Loucy (cell line): ENCODE data around the gene SNX13.

Experiments
- H2AFZ ChIP-seq: fragments of 200-600 bp; sonication (generic); 2 replicates; pipeline ENCODE4 v1.6.0; 2016; ENCODE audit warnings: antibody characterized with exemption, mild to moderate bottlenecking, low read length, moderate library complexity
- H3F3A ChIP-seq: fragments of 200-600 bp; 2 replicates; pipeline ENCODE4 v1.6.0; 2016; ENCODE audit warnings: antibody characterized with exemption, low read depth, mild to moderate bottlenecking
- H3K27me3 ChIP-seq: fragments of 200-600 bp; sonication (generic); 2 replicates; pipeline ENCODE4 v1.6.1; 2014; ENCODE audit warnings: low read length, mild to moderate bottlenecking; ENCODE audit not compliant: insufficient read depth, poor library complexity, severe bottlenecking
- H3K36me3 ChIP-seq: fragments of 200-600 bp; sonication (generic); 2 replicates; pipeline ENCODE4 v1.6.1; 2016; ENCODE audit warnings: low read length; ENCODE audit not compliant: insufficient read depth
- H3K4me1 ChIP-seq: fragments of 200-600 bp; sonication (generic); 2 replicates; pipeline ENCODE4 v1.5.1; 2014; ENCODE audit warnings: low read length, mild to moderate bottlenecking; ENCODE audit not compliant: insufficient read depth, poor library complexity, severe bottlenecking
- H3K4me2 ChIP-seq: fragments of 200-600 bp; sonication (generic); 2 replicates; pipeline ENCODE4 v1.6.0; 2014; ENCODE audit warnings: antibody characterized with exemption, low read length, low read depth, mild to moderate bottlenecking; ENCODE audit not compliant: poor library complexity, severe bottlenecking
- H3K4me3 ChIP-seq: fragments of 200-600 bp; sonication (generic); 2 replicates; pipeline ENCODE4 v1.5.1; 2014; ENCODE audit warnings: low read length, mild to moderate bottlenecking, mixed read lengths; ENCODE audit not compliant: poor library complexity, severe bottlenecking
- H3K79me2 ChIP-seq: fragments of 200-600 bp; sonication (generic); 2 replicates; pipeline ENCODE4 v1.6.1; 2014; ENCODE audit warnings: low read length; ENCODE audit not compliant: insufficient read depth
- H3K9ac ChIP-seq: fragments of 200-600 bp; sonication (generic); 2 replicates; pipeline ENCODE4 v1.6.0; 2014; ENCODE audit warnings: mild to moderate bottlenecking, low read depth, low read length, moderate library complexity; ENCODE audit not compliant: poor library complexity, severe bottlenecking
- H3K9me2 ChIP-seq: fragments of 200-600 bp; sonication (generic); replicated peaks from 2 replicates; pipeline ENCODE4 v1.6.1; 2016; ENCODE audit warnings: low read depth, low read length, mixed read lengths
- H3K9me3 ChIP-seq: fragments of 200-600 bp; sonication (generic); 2 replicates; pipeline ENCODE4 v1.6.1; 2014; ENCODE audit warnings: mild to moderate bottlenecking, antibody characterized with exemption, low read length, low read depth; ENCODE audit not compliant: insufficient read depth
- H4K20me1 ChIP-seq: fragments of 200-600 bp; sonication (generic); 2 replicates; pipeline ENCODE4 v1.6.0; 2014; ENCODE audit warnings: antibody characterized with exemption, low read length, mild to moderate bottlenecking; ENCODE audit not compliant: insufficient read depth, poor library complexity, severe bottlenecking
- EZH2phosphoT487 ChIP-seq: fragments of 200-600 bp; IDR thresholded peaks from 2 replicates; pipeline ENCODE4 v1.6.1; 2018; ENCODE audit warnings: antibody characterized with exemption, mild to moderate bottlenecking, moderate library complexity, borderline replicate concordance
- TF ChIP-seq, protein P1 (sequence below): fragments of 200-600 bp; sonication (generic); conservative IDR thresholded peaks from 2 replicates; pipeline ENCODE4 v1.5.1; 2014; ENCODE audit warnings: mild to moderate bottlenecking, antibody characterized with exemption, low read length

SNX13 gene

DNA sequence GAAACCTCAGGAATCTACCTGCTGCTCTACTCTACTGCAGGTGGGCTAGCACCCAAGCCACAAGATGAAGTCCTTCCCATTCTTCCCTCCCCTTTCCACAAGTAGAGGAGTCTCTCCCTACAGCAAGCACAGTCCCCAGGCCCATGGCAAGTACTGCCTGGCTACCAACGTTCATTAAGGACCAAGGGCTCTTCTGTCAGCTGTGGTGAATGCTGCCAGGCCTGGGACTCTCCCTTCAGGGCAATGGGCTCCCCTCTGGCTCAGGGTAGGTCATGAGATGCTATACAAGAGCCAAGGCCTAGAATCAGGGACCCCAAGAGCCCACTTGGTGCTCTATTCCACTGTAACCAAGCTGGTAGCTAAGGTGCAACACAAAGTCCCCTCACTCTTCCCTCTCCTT lies 39.8 kb downstream of the SNX13 start:
- peaks cover 4% of the 10 kb centered on the region for H4K20me1 ChIP-seq
- H3K9ac ChIP-seq = no peak overlapping the region
- H3K79me2 ChIP-seq = peaks cover 18% of the 10 kb centered on the region
- no peak overlapping the region for H3K4me2 ChIP-seq
- no peak overlapping the region for H3K4me3 ChIP-seq
- H3K36me3 ChIP-seq = no peaks in the 10 kb centered on the region
- no peak overlapping the region for H2AFZ ChIP-seq
- H3K9me3 ChIP-seq = no peaks in the 10 kb centered on the region
- H3F3A ChIP-seq = no peaks in the 10 kb centered on the region
- no peak for TF ChIP-seq EZH2phosphoT487
- TF ChIP-seq, protein P1, sequence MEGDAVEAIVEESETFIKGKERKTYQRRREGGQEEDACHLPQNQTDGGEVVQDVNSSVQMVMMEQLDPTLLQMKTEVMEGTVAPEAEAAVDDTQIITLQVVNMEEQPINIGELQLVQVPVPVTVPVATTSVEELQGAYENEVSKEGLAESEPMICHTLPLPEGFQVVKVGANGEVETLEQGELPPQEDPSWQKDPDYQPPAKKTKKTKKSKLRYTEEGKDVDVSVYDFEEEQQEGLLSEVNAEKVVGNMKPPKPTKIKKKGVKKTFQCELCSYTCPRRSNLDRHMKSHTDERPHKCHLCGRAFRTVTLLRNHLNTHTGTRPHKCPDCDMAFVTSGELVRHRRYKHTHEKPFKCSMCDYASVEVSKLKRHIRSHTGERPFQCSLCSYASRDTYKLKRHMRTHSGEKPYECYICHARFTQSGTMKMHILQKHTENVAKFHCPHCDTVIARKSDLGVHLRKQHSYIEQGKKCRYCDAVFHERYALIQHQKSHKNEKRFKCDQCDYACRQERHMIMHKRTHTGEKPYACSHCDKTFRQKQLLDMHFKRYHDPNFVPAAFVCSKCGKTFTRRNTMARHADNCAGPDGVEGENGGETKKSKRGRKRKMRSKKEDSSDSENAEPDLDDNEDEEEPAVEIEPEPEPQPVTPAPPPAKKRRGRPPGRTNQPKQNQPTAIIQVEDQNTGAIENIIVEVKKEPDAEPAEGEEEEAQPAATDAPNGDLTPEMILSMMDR = no peak
- H3K27me3 ChIP-seq = no peaks in the 10 kb centered on the region
- H3K4me1 ChIP-seq = peaks cover 4% of the 10 kb centered on the region
- no peaks in the 10 kb centered on the region for H3K9me2 ChIP-seq

DNA sequence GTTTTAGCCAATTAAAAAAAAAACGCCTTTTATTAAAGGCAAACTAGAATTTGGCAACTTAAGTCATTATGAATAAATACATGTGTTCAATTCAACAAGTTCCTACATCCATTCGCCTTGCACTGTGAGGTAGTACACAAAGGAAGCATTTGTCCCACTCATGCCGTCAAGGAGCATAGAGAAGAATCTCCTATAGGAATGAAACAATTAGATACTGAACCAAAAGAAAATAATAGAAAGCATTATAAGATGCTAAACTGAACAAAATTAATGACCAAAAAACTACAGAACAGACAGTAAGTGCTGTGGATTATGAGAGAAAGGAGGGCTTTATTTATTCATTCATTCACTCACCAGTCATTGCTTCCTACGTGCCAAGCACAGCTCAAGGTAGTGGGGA lies 42.2 kb downstream of the SNX13 start:
- no peak for TF ChIP-seq EZH2phosphoT487
- TF ChIP-seq, protein P1 = no peak

DNA sequence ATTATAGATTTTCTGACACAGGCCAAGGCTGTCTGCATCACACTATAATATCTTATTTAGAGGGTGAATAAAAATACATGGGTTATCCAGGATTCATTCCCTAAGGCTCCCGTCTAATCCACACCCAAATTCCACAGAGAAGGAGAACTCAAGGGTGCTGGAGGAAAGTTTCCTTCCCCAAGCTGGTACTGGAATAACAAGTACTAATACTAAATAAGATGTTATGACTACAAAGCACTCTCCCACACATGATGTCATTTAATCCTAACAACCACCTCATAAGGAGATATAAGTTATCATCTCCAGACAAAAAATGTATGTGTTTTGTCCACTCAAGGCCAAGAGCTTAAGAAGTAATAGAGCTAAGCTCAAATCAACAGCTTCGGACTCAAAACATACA lies 53.0 kb downstream of the SNX13 start:
- Histone ChIP-seq H3K79me2 (no peaks in the 10 kb centered on the region), H3K9me3 (no peaks in the 10 kb centered on the region), H3K36me3 (peaks cover 44% of the 10 kb centered on the region), H3K9me2 (no peaks in the 10 kb centered on the region), H3F3A (no peaks in the 10 kb centered on the region), H2AFZ (no peak overlapping the region), H3K4me1 (no peaks in the 10 kb centered on the region), H3K4me3 (no peak overlapping the region), H3K9ac (no peak overlapping the region), H4K20me1 (no peaks in the 10 kb centered on the region), H3K27me3 (no peaks in the 10 kb centered on the region), H3K4me2 (no peak overlapping the region)
- TF ChIP-seq EZH2phosphoT487 = no peak
- TF ChIP-seq, protein P1 = no peak

More for the DNA sequence above, 42.2 kb downstream of the SNX13 start:
- no peak overlapping the region for H2AFZ ChIP-seq
- H3K4me2 ChIP-seq = no peak overlapping the region
- H3K9me2 ChIP-seq = no peaks in the 10 kb centered on the region
- no peaks in the 10 kb centered on the region for H3K27me3 ChIP-seq
- H3F3A ChIP-seq = no peaks in the 10 kb centered on the region
- peaks cover 6% of the 10 kb centered on the region for H3K79me2 ChIP-seq
- no peaks in the 10 kb centered on the region for H3K36me3 ChIP-seq
- H4K20me1 ChIP-seq = no peaks in the 10 kb centered on the region
- no peak overlapping the region for H3K4me3 ChIP-seq
- no peak overlapping the region for H3K9ac ChIP-seq
- no peaks in the 10 kb centered on the region for H3K9me3 ChIP-seq
- no peaks in the 10 kb centered on the region for H3K4me1 ChIP-seq
